Measurements from ENCODE around the gene ANGPTL4. TPM values are rescaled to one million over a fixed set of nuclear protein-coding genes. Genes with fewer than 3 reads are reported as not detected.

ANGPTL4 gene
- total and polyA plus RNA-seq, 9 of the 15 experiments (the other 6 are each of a cell fraction or from before 2014, with no cell fraction given), result 0.05 to 0.77 (median 0.22) TPM; not detected in 4

DNA sequence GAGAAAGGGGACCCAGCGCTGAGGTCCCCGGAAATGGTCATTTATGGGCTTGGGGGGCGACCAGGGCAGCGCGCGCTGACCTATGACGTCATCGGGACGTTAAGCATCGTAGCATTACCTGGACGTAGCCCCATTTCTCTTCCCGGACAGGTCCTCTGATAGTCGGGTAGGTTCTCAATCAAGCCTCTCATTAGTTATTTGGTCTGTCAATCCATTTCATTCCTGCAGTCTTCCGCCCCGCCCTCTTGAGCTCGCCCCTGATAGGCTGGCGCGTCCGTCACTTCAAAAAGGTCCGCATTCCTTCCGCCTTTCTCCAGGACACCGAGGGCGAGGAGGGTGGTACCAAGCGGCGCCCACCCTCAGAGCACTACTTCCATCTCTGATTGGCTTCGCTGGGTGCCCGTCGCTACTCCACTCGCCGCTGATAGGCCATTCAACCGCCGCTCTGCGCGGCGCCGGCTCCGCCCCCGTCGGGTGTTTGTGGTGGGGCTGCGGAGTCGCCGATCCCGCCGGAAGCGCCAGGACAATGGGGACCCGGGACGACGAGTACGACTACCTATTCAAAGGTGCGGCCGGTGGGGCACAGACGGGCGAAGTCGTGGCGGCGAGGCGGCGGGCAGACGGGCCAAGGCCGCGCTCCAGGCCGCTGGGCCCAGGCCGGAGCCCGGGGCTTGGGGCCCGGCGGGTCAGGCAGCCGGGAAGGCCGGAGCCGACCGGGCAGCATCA lies 26.1 kb downstream of the ANGPTL4 start, which contains the start of gene RAB11B (continued):
- TF ChIP-seq ZNF445 (CRISPR knock-in tag; IDR thresholded peaks at IDR 0.05; ENCODE audit: low read depth) (peak; percentile 68; the same call in 1 of the 2 replicates), HIVEP1 (CRISPR knock-in tag; IDR thresholded peaks at IDR 0.05) (0 out of 2 replicates have a peak, but pooled peaks have one; percentile 47), SIN3B (IDR thresholded peaks at IDR 0.05; ENCODE audit: low read depth) (peak; percentile 71), GABPA (tag; conservative IDR thresholded peaks at IDR 0.05; ENCODE audit: low read depth) (peak; percentile 96), NR1H2 (CRISPR knock-in tag; IDR thresholded peaks at IDR 0.05) (no peak), SP2 (IDR thresholded peaks at IDR 0.05; ENCODE audit: extremely low read depth, low read depth, low read length, poor library complexity, severe bottlenecking) (peak; percentile 89), RUNX1 (IDR thresholded peaks at IDR 0.05; ENCODE audit: low read depth) (no peak), DPF2 (IDR thresholded peaks at IDR 0.05) (peak; percentile 77; the same call in 1 of the 2 replicates), JUND (IDR thresholded peaks at IDR 0.05; ENCODE audit: borderline replicate concordance, low read depth, low read length) (peak; percentile 100), JUND (tag; IDR thresholded peaks at IDR 0.05; ENCODE audit: borderline replicate concordance, low read depth, low read length) (peak; percentile 99), EZH2 (IDR thresholded peaks at IDR 0.05; ENCODE audit: borderline replicate concordance, low read depth, low read length) (no peak), ZBTB11 (CRISPR knock-in tag; IDR thresholded peaks at IDR 0.05) (peak in 2 of 3 experiments; percentile 21 to 70; a peak in 2 of 6 replicates), MLLT1 (IDR thresholded peaks at IDR 0.05) (peak in 1 of 2 experiments; percentile 96; a peak in 2 of 4 replicates), MEF2A (IDR thresholded peaks at IDR 0.05; ENCODE audit: control insufficient read depth, low read depth, low read length) (no peak), ELF4 (CRISPR knock-in tag; IDR thresholded peaks at IDR 0.05) (peak; percentile 85), HMGN3 (IDR thresholded peaks at IDR 0.05; ENCODE audit: borderline replicate concordance, extremely low read depth, insufficient read length, low read depth, low read length) (peak; percentile 57), ZNF583 (CRISPR knock-in tag; IDR thresholded peaks at IDR 0.05) (0 out of 2 replicates have a peak, but pooled peaks have one; percentile 34), ZNF239 (CRISPR knock-in tag; IDR thresholded peaks at IDR 0.05) (no peak)
- TF ChIP-seq, protein P1, sequence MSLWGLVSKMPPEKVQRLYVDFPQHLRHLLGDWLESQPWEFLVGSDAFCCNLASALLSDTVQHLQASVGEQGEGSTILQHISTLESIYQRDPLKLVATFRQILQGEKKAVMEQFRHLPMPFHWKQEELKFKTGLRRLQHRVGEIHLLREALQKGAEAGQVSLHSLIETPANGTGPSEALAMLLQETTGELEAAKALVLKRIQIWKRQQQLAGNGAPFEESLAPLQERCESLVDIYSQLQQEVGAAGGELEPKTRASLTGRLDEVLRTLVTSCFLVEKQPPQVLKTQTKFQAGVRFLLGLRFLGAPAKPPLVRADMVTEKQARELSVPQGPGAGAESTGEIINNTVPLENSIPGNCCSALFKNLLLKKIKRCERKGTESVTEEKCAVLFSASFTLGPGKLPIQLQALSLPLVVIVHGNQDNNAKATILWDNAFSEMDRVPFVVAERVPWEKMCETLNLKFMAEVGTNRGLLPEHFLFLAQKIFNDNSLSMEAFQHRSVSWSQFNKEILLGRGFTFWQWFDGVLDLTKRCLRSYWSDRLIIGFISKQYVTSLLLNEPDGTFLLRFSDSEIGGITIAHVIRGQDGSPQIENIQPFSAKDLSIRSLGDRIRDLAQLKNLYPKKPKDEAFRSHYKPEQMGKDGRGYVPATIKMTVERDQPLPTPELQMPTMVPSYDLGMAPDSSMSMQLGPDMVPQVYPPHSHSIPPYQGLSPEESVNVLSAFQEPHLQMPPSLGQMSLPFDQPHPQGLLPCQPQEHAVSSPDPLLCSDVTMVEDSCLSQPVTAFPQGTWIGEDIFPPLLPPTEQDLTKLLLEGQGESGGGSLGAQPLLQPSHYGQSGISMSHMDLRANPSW (CRISPR knock-in tag; IDR thresholded peaks at IDR 0.05), result 0 out of 2 replicates have a peak, but pooled peaks have one; percentile 56
